GM12891 (cell line): ENCODE measurements around the gene SHB.

Source experiments
- POLR2A ChIP-seq: IDR thresholded peaks from 2 replicates; pipeline ENCODE4 v1.6.1; 2011; ENCODE audit warnings: low read depth, low read length, control low read depth
- TAF1 ChIP-seq: IDR thresholded peaks from 2 replicates; pipeline ENCODE4 v1.6.1; 2011; ENCODE audit warnings: low read depth, low read length, control low read depth

DNA sequence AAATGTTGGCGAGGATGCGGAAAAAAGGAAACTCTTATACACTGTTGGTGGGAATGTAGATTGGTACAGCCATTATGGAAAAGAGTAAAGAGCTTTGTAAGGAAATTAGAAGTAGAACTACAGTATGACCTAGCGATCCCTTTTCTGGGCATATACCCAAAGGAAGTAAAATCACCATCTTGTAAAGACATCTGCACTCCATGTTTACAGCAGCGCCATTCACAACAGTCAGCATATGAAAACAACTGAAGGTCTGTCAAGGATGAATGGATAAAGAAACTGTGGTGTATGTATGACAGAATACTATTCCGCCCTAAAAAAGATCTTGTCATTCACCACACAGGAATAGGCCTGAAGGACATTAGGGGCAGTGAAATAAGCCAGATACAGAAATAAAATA lies 137.4 kb downstream of the SHB start:
- TF ChIP-seq POLR2A (no peak), TAF1 (no peak)
